GM18873 (cell line): ENCODE results near the gene GRAMD1B.
"Not testable (repeated sequence)": the region's sequence is repeated elsewhere in the genome, so short reads cannot be mapped to it uniquely, and the experiment has no call there.

Source experiments
- ATAC-seq: cut with Tn5 transposase; IDR thresholded peaks from one replicate; pipeline ENCODE4 v1.9.1; 2021; ENCODE audit warnings: mild to moderate bottlenecking, moderate library complexity, moderate number of reproducible peaks; ENCODE audit not compliant: unreplicated experiment, low FRiP score

Gene GRAMD1B

GRCh38 chr11:123558536-123559315 is 128.7 kb downstream of the GRAMD1B start:
- no peak for ATAC-seq

GRCh38 chr11:123559523-123559955 is 129.5 kb downstream of the GRAMD1B start:
- ATAC-seq: no peak

- ATAC-seq: no peak
These were observed 129.9 kb downstream of the GRAMD1B start for GRCh38 chr11:123560006-123560405.

- ATAC-seq: no peak
These were observed 131.3 kb downstream of the GRAMD1B start for GRCh38 chr11:123561431-123561800.

- no peak for ATAC-seq
These were observed 132.1 kb downstream of the GRAMD1B start for GRCh38 chr11:123562158-123562557.

GRCh38 chr11:123562829-123563228 is 132.8 kb downstream of the GRAMD1B start:
- no peak for ATAC-seq

- ATAC-seq: no peak
These were observed 134.2 kb downstream of the GRAMD1B start for GRCh38 chr11:123564221-123564620.

GRCh38 chr11:123566852-123567251 is 136.8 kb downstream of the GRAMD1B start:
- ATAC-seq: no peak

- no peak for ATAC-seq
These were observed 137.4 kb downstream of the GRAMD1B start for GRCh38 chr11:123567466-123567865.

- ATAC-seq: no peak
These were observed 138.3 kb downstream of the GRAMD1B start for GRCh38 chr11:123568367-123568870.

GRCh38 chr11:123569393-123569792 is 139.3 kb downstream of the GRAMD1B start:
- no peak for ATAC-seq

GRCh38 chr11:123570939-123571580 is 141.0 kb downstream of the GRAMD1B start:
- ATAC-seq: no peak

- not testable (repeated sequence) for ATAC-seq
These were observed 142.7 kb downstream of the GRAMD1B start for GRCh38 chr11:123572791-123573190.

GRCh38 chr11:123573286-123573685 is 143.2 kb downstream of the GRAMD1B start:
- no peak for ATAC-seq

GRCh38 chr11:123575441-123575840 is 145.4 kb downstream of the GRAMD1B start:
- ATAC-seq: no peak

- ATAC-seq: no peak
These were observed 146.0 kb downstream of the GRAMD1B start for GRCh38 chr11:123576082-123576481.

- ATAC-seq: no peak
These were observed 146.4 kb downstream of the GRAMD1B start for GRCh38 chr11:123576501-123576900.

GRCh38 chr11:123577081-123577598 is 147.1 kb downstream of the GRAMD1B start:
- ATAC-seq: no peak

- no peak for ATAC-seq
These were observed 148.9 kb downstream of the GRAMD1B start for GRCh38 chr11:123578778-123579481.

- ATAC-seq: no peak
These were observed 149.4 kb downstream of the GRAMD1B start for GRCh38 chr11:123579482-123579812.

GRCh38 chr11:123580137-123580536 is 150.1 kb downstream of the GRAMD1B start:
- ATAC-seq: no peak
